ENCODE measurements around the gene MSI2. TPM values are rescaled to one million over a fixed set of nuclear protein-coding genes. Genes with fewer than 3 reads are reported as not detected.

Gene MSI2
- total RNA-seq, 1 donor = 46.6 TPM

- Histone ChIP-seq H3K4me1 (ENCODE audit: insufficient read depth, low read length) (peaks cover 7% of the 10 kb centered on the region), H3K27me3 (ENCODE audit: insufficient read depth, low read length) (no peaks in the 10 kb centered on the region), H3K9me3 (ENCODE audit: low read depth, low read length) (no peaks in the 10 kb centered on the region), H3K4me3 (ENCODE audit: low read length) (no peak overlapping the region)
These were observed 288.6 kb downstream of the MSI2 start for GRCh38 chr17:57544834-57545463.

- Histone ChIP-seq H3K9me3 (ENCODE audit: low read depth, low read length) (no peaks in the 10 kb centered on the region), H3K27me3 (ENCODE audit: insufficient read depth, low read length) (no peaks in the 10 kb centered on the region), H3K4me3 (ENCODE audit: low read length) (no peak overlapping the region), H3K4me1 (ENCODE audit: insufficient read depth, low read length) (peaks cover 16% of the 10 kb centered on the region)
These were observed 289.5 kb downstream of the MSI2 start for GRCh38 chr17:57545731-57546342.

- H3K4me1 ChIP-seq (ENCODE audit: insufficient read depth, low read length) = peaks cover 43% of the 10 kb centered on the region
- H3K9me3 ChIP-seq (ENCODE audit: low read depth, low read length) = no peaks in the 10 kb centered on the region
- no peaks in the 10 kb centered on the region for H3K27me3 ChIP-seq (ENCODE audit: insufficient read depth, low read length)
- no peak overlapping the region for H3K4me3 ChIP-seq (ENCODE audit: low read length)
These were observed 292.4 kb downstream of the MSI2 start for GRCh38 chr17:57548421-57549410.

- no peaks in the 10 kb centered on the region for H3K27me3 ChIP-seq (ENCODE audit: insufficient read depth, low read length)
- no peak overlapping the region for H3K4me3 ChIP-seq (ENCODE audit: low read length)
- H3K9me3 ChIP-seq (ENCODE audit: low read depth, low read length) = no peaks in the 10 kb centered on the region
- peaks cover 50% of the 10 kb centered on the region for H3K4me1 ChIP-seq (ENCODE audit: insufficient read depth, low read length)
These were observed 293.1 kb downstream of the MSI2 start for GRCh38 chr17:57549468-57549867.

- Histone ChIP-seq H3K27me3 (ENCODE audit: insufficient read depth, low read length) (no peaks in the 10 kb centered on the region), H3K9me3 (ENCODE audit: low read depth, low read length) (no peaks in the 10 kb centered on the region), H3K4me1 (ENCODE audit: insufficient read depth, low read length) (peaks cover 56% of the 10 kb centered on the region), H3K4me3 (ENCODE audit: low read length) (no peak overlapping the region)
These were observed 293.7 kb downstream of the MSI2 start for GRCh38 chr17:57550016-57550415.

- peaks cover 57% of the 10 kb centered on the region for H3K4me1 ChIP-seq (ENCODE audit: insufficient read depth, low read length)
These were observed 294.5 kb downstream of the MSI2 start for GRCh38 chr17:57550668-57551315.

GRCh38 chr17:57551321-57552079 is 295.2 kb downstream of the MSI2 start:
- Histone ChIP-seq H3K4me1 (ENCODE audit: insufficient read depth, low read length) (peaks cover 57% of the 10 kb centered on the region), H3K27me3 (ENCODE audit: insufficient read depth, low read length) (no peaks in the 10 kb centered on the region), H3K4me3 (ENCODE audit: low read length) (no peak overlapping the region), H3K9me3 (ENCODE audit: low read depth, low read length) (no peaks in the 10 kb centered on the region)

More at GRCh38 chr17:57550668-57551315, 294.5 kb downstream of the MSI2 start:
- Histone ChIP-seq H3K27me3 (ENCODE audit: insufficient read depth, low read length) (no peaks in the 10 kb centered on the region), H3K9me3 (ENCODE audit: low read depth, low read length) (no peaks in the 10 kb centered on the region), H3K4me3 (ENCODE audit: low read length) (no peak overlapping the region)

- peaks cover 62% of the 10 kb centered on the region for H3K4me1 ChIP-seq (ENCODE audit: insufficient read depth, low read length)
- H3K9me3 ChIP-seq (ENCODE audit: low read depth, low read length) = no peaks in the 10 kb centered on the region
- no peaks in the 10 kb centered on the region for H3K27me3 ChIP-seq (ENCODE audit: insufficient read depth, low read length)
- no peak overlapping the region for H3K4me3 ChIP-seq (ENCODE audit: low read length)
These were observed 295.8 kb downstream of the MSI2 start for GRCh38 chr17:57552114-57552624.

GRCh38 chr17:57553526-57553925 is 297.2 kb downstream of the MSI2 start:
- no peak overlapping the region for H3K4me3 ChIP-seq (ENCODE audit: low read length)
- H3K27me3 ChIP-seq (ENCODE audit: insufficient read depth, low read length) = no peaks in the 10 kb centered on the region
- H3K4me1 ChIP-seq (ENCODE audit: insufficient read depth, low read length) = peaks cover 76% of the 10 kb centered on the region
- H3K9me3 ChIP-seq (ENCODE audit: low read depth, low read length) = no peaks in the 10 kb centered on the region

GRCh38 chr17:57553991-57554825 is 297.9 kb downstream of the MSI2 start:
- peaks cover 76% of the 10 kb centered on the region for H3K4me1 ChIP-seq (ENCODE audit: insufficient read depth, low read length)
- no peak overlapping the region for H3K4me3 ChIP-seq (ENCODE audit: low read length)
- no peaks in the 10 kb centered on the region for H3K27me3 ChIP-seq (ENCODE audit: insufficient read depth, low read length)
- no peaks in the 10 kb centered on the region for H3K9me3 ChIP-seq (ENCODE audit: low read depth, low read length)

GRCh38 chr17:57554826-57555635 is 298.7 kb downstream of the MSI2 start:
- no peak overlapping the region for H3K4me3 ChIP-seq (ENCODE audit: low read length)
- H3K9me3 ChIP-seq (ENCODE audit: low read depth, low read length) = no peaks in the 10 kb centered on the region
- peaks cover 72% of the 10 kb centered on the region for H3K4me1 ChIP-seq (ENCODE audit: insufficient read depth, low read length)
- no peaks in the 10 kb centered on the region for H3K27me3 ChIP-seq (ENCODE audit: insufficient read depth, low read length)

- H3K9me3 ChIP-seq (ENCODE audit: low read depth, low read length) = no peaks in the 10 kb centered on the region
- H3K4me1 ChIP-seq (ENCODE audit: insufficient read depth, low read length) = peaks cover 70% of the 10 kb centered on the region
- H3K27me3 ChIP-seq (ENCODE audit: insufficient read depth, low read length) = no peaks in the 10 kb centered on the region
- no peak overlapping the region for H3K4me3 ChIP-seq (ENCODE audit: low read length)
These were observed 299.4 kb downstream of the MSI2 start for GRCh38 chr17:57555636-57556175.
